ENCODE data around the gene MAN2C1.

The MAN2C1 gene

GRCh38 chr15:75368689-75369239 is 357 bp upstream of the MAN2C1 start:
- Histone ChIP-seq H3K18ac (ENCODE audit: low read length) (no peak overlapping the region), H3K27me3 (ENCODE audit: insufficient read depth, low read length) (no peaks in the 10 kb centered on the region), H4K8ac (ENCODE audit: low read depth, low read length) (peak overlapping the region; percentile 21), H4K91ac (ENCODE audit: low read depth, low read length) (peak overlapping the region; percentile 84), H3K4me3 (ENCODE audit: low read depth, low read length) (peak overlapping the region; percentile 89), H3K4ac (ENCODE audit: low read depth, low read length) (no peak overlapping the region), H2AK5ac (ENCODE audit: low read length) (peak overlapping the region; percentile 19), H2AFZ (ENCODE audit: insufficient read depth, low read length, poor library complexity) (peak overlapping the region; percentile 75), H3K79me2 (ENCODE audit: control insufficient read depth, insufficient read depth, low read length, poor library complexity) (peaks cover 4% of the 10 kb centered on the region), H3K36me3 (ENCODE audit: control insufficient read depth in 1 of 2, insufficient read depth in 2 of 2, low read length in 2 of 2) (peaks cover 32 to 50% of the 10 kb centered on the region in 2 experiments), H3K4me2 (ENCODE audit: low read length) (peak overlapping the region; percentile 94), H2BK5ac (ENCODE audit: low read depth, low read length, poor library complexity) (peak overlapping the region; percentile 80), H3K4me1 (ENCODE audit: control insufficient read depth in 1 of 2, insufficient read depth in 2 of 2, low read length in 2 of 2) (peaks cover 3 to 9% of the 10 kb centered on the region in 2 experiments), H3K9ac (ENCODE audit: low read length) (peak overlapping the region; percentile 88), H3K27ac (ENCODE audit: low read depth, low read length) (peak overlapping the region; percentile 93), H2BK120ac (ENCODE audit: insufficient read depth, low read length, poor library complexity) (peak overlapping the region; percentile 8), H3K9me3 (ENCODE audit: insufficient read depth, low read depth, low read length) (no peaks in the 10 kb centered on the region), H3K23ac (ENCODE audit: low read length) (no peak overlapping the region), H4K12ac (ENCODE audit: low read depth, low read length) (peak overlapping the region; percentile 8), H3K14ac (ENCODE audit: low read length) (peak overlapping the region; percentile 85), H2BK12ac (ENCODE audit: low read length) (no peak overlapping the region), H3K79me1 (ENCODE audit: low read length) (peaks cover 8% of the 10 kb centered on the region)
- WGBS (ENCODE audit: extremely low coverage, insufficient coverage, insufficient read length) = no CpG with 5 or more reads among the region's 23 CpGs
- DNase-seq = peak in 1 of 2 donors; percentile 2

GRCh38 chr15:75367406-75367912 is 948 bp downstream of the MAN2C1 start:
- Histone ChIP-seq H2AFZ (ENCODE audit: insufficient read depth, low read length, poor library complexity) (no peak overlapping the region), H2BK12ac (ENCODE audit: low read length) (no peak overlapping the region), H3K79me1 (ENCODE audit: low read length) (peaks cover 8% of the 10 kb centered on the region), H3K18ac (ENCODE audit: low read length) (no peak overlapping the region), H3K14ac (ENCODE audit: low read length) (no peak overlapping the region), H2BK5ac (ENCODE audit: low read depth, low read length, poor library complexity) (no peak overlapping the region), H4K8ac (ENCODE audit: low read depth, low read length) (no peak overlapping the region), H4K12ac (ENCODE audit: low read depth, low read length) (no peak overlapping the region), H2BK120ac (ENCODE audit: insufficient read depth, low read length, poor library complexity) (no peak overlapping the region), H3K4ac (ENCODE audit: low read depth, low read length) (no peak overlapping the region), H3K4me2 (ENCODE audit: low read length) (peak overlapping the region; percentile 20), H3K79me2 (ENCODE audit: control insufficient read depth, insufficient read depth, low read length, poor library complexity) (peaks cover 4% of the 10 kb centered on the region), H3K27ac (ENCODE audit: low read depth, low read length) (no peak overlapping the region), H2AK5ac (ENCODE audit: low read length) (no peak overlapping the region), H3K9me3 (ENCODE audit: insufficient read depth, low read depth, low read length) (no peaks in the 10 kb centered on the region), H3K23ac (ENCODE audit: low read length) (no peak overlapping the region), H3K36me3 (ENCODE audit: control insufficient read depth in 1 of 2, insufficient read depth in 2 of 2, low read length in 2 of 2) (peaks cover 34 to 48% of the 10 kb centered on the region in 2 experiments), H3K4me1 (ENCODE audit: control insufficient read depth in 1 of 2, insufficient read depth in 2 of 2, low read length in 2 of 2) (peaks cover 3 to 9% of the 10 kb centered on the region in 2 experiments), H3K27me3 (ENCODE audit: insufficient read depth, low read length) (no peaks in the 10 kb centered on the region), H3K9ac (ENCODE audit: low read length) (no peak overlapping the region), H3K4me3 (ENCODE audit: low read depth, low read length) (no peak overlapping the region), H4K91ac (ENCODE audit: low read depth, low read length) (no peak overlapping the region)
- no peak for DNase-seq
- no CpG with 5 or more reads among the region's 7 CpGs for WGBS (ENCODE audit: extremely low coverage, insufficient coverage, insufficient read length)

GRCh38 chr15:75367006-75367405 is 1.4 kb downstream of the MAN2C1 start:
- Histone ChIP-seq H3K4me2 (ENCODE audit: low read length) (no peak overlapping the region), H4K91ac (ENCODE audit: low read depth, low read length) (no peak overlapping the region), H3K9me3 (ENCODE audit: insufficient read depth, low read depth, low read length) (no peaks in the 10 kb centered on the region), H2AK5ac (ENCODE audit: low read length) (no peak overlapping the region), H3K9ac (ENCODE audit: low read length) (no peak overlapping the region), H3K4me1 (ENCODE audit: control insufficient read depth in 1 of 2, insufficient read depth in 2 of 2, low read length in 2 of 2) (peaks cover 3 to 9% of the 10 kb centered on the region in 2 experiments), H2BK5ac (ENCODE audit: low read depth, low read length, poor library complexity) (no peak overlapping the region), H3K23ac (ENCODE audit: low read length) (no peak overlapping the region), H3K79me1 (ENCODE audit: low read length) (peaks cover 8% of the 10 kb centered on the region), H4K8ac (ENCODE audit: low read depth, low read length) (no peak overlapping the region), H3K4ac (ENCODE audit: low read depth, low read length) (no peak overlapping the region), H4K12ac (ENCODE audit: low read depth, low read length) (no peak overlapping the region), H3K79me2 (ENCODE audit: control insufficient read depth, insufficient read depth, low read length, poor library complexity) (peaks cover 4% of the 10 kb centered on the region), H3K27me3 (ENCODE audit: insufficient read depth, low read length) (no peaks in the 10 kb centered on the region), H3K36me3 (ENCODE audit: control insufficient read depth in 1 of 2, insufficient read depth in 2 of 2, low read length in 2 of 2) (peaks cover 38 to 50% of the 10 kb centered on the region in 2 experiments), H2AFZ (ENCODE audit: insufficient read depth, low read length, poor library complexity) (no peak overlapping the region), H2BK120ac (ENCODE audit: insufficient read depth, low read length, poor library complexity) (no peak overlapping the region), H3K27ac (ENCODE audit: low read depth, low read length) (no peak overlapping the region), H3K4me3 (ENCODE audit: low read depth, low read length) (no peak overlapping the region), H2BK12ac (ENCODE audit: low read length) (no peak overlapping the region), H3K14ac (ENCODE audit: low read length) (no peak overlapping the region), H3K18ac (ENCODE audit: low read length) (no peak overlapping the region)
- no peak for DNase-seq

GRCh38 chr15:75366163-75366562 is 2.2 kb downstream of the MAN2C1 start:
- no peak overlapping the region for H2AK5ac ChIP-seq (ENCODE audit: low read length)
- H3K14ac ChIP-seq (ENCODE audit: low read length) = no peak overlapping the region
- no peak overlapping the region for H2BK5ac ChIP-seq (ENCODE audit: low read depth, low read length, poor library complexity)
- H3K4me2 ChIP-seq (ENCODE audit: low read length) = no peak overlapping the region
- no peak overlapping the region for H3K23ac ChIP-seq (ENCODE audit: low read length)
- H4K12ac ChIP-seq (ENCODE audit: low read depth, low read length) = no peak overlapping the region
- no peaks in the 10 kb centered on the region for H3K27me3 ChIP-seq (ENCODE audit: insufficient read depth, low read length)
- H2AFZ ChIP-seq (ENCODE audit: insufficient read depth, low read length, poor library complexity) = no peak overlapping the region
- H3K79me2 ChIP-seq (ENCODE audit: control insufficient read depth, insufficient read depth, low read length, poor library complexity) = peaks cover 4% of the 10 kb centered on the region
- no peak overlapping the region for H2BK12ac ChIP-seq (ENCODE audit: low read length)
- no peak overlapping the region for H3K4ac ChIP-seq (ENCODE audit: low read depth, low read length)
- H3K9me3 ChIP-seq (ENCODE audit: insufficient read depth, low read depth, low read length) = no peaks in the 10 kb centered on the region
- H3K4me3 ChIP-seq (ENCODE audit: low read depth, low read length) = no peak overlapping the region
- H3K27ac ChIP-seq (ENCODE audit: low read depth, low read length) = no peak overlapping the region
- H3K36me3 ChIP-seq (ENCODE audit: control insufficient read depth in 1 of 2, insufficient read depth in 2 of 2, low read length in 2 of 2) = peaks cover 40 to 50% of the 10 kb centered on the region in 2 experiments
- H3K9ac ChIP-seq (ENCODE audit: low read length) = no peak overlapping the region
- H3K4me1 ChIP-seq (ENCODE audit: control insufficient read depth in 1 of 2, insufficient read depth in 2 of 2, low read length in 2 of 2) = peaks cover 3 to 9% of the 10 kb centered on the region in 2 experiments
- DNase-seq = no peak
- no CpG with 5 or more reads among the region's 3 CpGs for WGBS (ENCODE audit: extremely low coverage, insufficient coverage, insufficient read length)
- H4K8ac ChIP-seq (ENCODE audit: low read depth, low read length) = no peak overlapping the region
- H2BK120ac ChIP-seq (ENCODE audit: insufficient read depth, low read length, poor library complexity) = no peak overlapping the region
- H3K18ac ChIP-seq (ENCODE audit: low read length) = no peak overlapping the region
- peaks cover 8% of the 10 kb centered on the region for H3K79me1 ChIP-seq (ENCODE audit: low read length)
- H4K91ac ChIP-seq (ENCODE audit: low read depth, low read length) = no peak overlapping the region
